ENCODE measurements around the gene HTRA3. TPM values are rescaled to one million over a fixed set of nuclear protein-coding genes. Genes with fewer than 3 reads are reported as not detected.

Gene HTRA3
- total and polyA plus RNA-seq, 2 of the 4 experiments (the other 2 are of a cell fraction): 1.3 to 9.5 TPM

DNA sequence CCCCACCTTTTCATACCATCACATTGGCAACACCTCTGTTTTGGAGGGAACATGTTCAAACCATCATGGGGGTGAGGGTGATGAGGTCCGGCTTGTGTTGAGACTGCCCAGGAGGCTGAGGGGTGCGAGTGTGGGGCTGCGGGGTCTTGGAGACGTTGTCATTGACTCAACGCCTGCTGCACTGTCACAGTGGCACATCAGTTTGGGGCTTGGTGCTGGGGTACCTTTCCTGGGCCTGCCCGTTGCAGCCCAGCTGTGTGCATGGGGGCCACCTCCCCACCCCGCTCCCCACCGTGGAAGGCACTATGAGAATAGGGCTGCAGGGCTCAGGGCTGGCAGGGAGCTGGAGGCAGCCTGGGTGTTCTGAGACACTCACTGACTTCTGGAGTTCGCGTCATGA, 2.3 kb downstream of the HTRA3 start:
- no peak for TF ChIP-seq CEBPB (IDR thresholded peaks at IDR 0.05; ENCODE audit: low read depth, low read length)
- in situ Hi-C loops (cut with MboI; ENCODE audit: low sequenced_read_pairs): no loop called here
- intact Hi-C loops (cut with micrococcal nuclease): no loop called here

More for the DNA sequence above, 2.3 kb downstream of the HTRA3 start:
- dilution Hi-C loops (cut with HindIII; ENCODE audit: low sequenced_read_pairs, unreplicated experiment): no loop called here
- ATAC-seq (ENCODE audit: low read depth): no peak
- H3K9ac ChIP-seq (ENCODE audit: low read depth, low read length): no peak overlapping the region
- H4K20me1 ChIP-seq (ENCODE audit: insufficient read depth, low read length): peaks cover 7% of the 10 kb centered on the region
- no peak overlapping the region for H3K14ac ChIP-seq (replicated peaks; ENCODE audit: low read depth, low read length)
- no peak overlapping the region for H3K27ac ChIP-seq (ENCODE audit: insufficient read depth, low read length)
- H4K5ac ChIP-seq (ENCODE audit: low read depth, low read length): no peak overlapping the region
- CTCF ChIA-PET: interaction anchor here (0.9 kb wide), 1 partner anchor 131 kb away, joined by 3 read pairs; no protein-coding TSS in a partner anchor
- no peak overlapping the region for H3K4ac ChIP-seq (ENCODE audit: low read depth, low read length)
- no peak overlapping the region for H3K56ac ChIP-seq (ENCODE audit: extremely low read depth, insufficient read depth, low read length)
- no peak overlapping the region for H3K23ac ChIP-seq (ENCODE audit: low read depth, low read length)
- no peak overlapping the region for H2BK120ac ChIP-seq (ENCODE audit: low read depth, low read length)
- DNase-seq: no peak
- POLR2A ChIA-PET (ENCODE audit: unreplicated experiment): no interaction called here
- peaks cover 6% of the 10 kb centered on the region; the same call in 1 of the 2 replicates for H3K9me1 ChIP-seq (ENCODE audit: insufficient read depth, low read length)
- no peak overlapping the region for H2AFZ ChIP-seq (replicated peaks; ENCODE audit: low read length, poor library complexity)
- no peak overlapping the region for H4K8ac ChIP-seq (ENCODE audit: low read depth in 2 of 2, low read length in 2 of 2)
- H3K79me1 ChIP-seq (ENCODE audit: low read depth in 1 of 2, low read length in 2 of 2): peaks cover 4 to 31% of the 10 kb centered on the region in 2 experiments; a peak in 3 of 4 replicates
- H4K91ac ChIP-seq (ENCODE audit: insufficient read depth, low read depth, low read length): no peak overlapping the region
- H3K18ac ChIP-seq (ENCODE audit: low read depth, low read length): no peak overlapping the region
- no peak overlapping the region for H2AK9ac ChIP-seq (replicated peaks; ENCODE audit: low read depth, low read length, poor library complexity)
- no peak overlapping the region for H2BK20ac ChIP-seq (ENCODE audit: low read depth, low read length)
- peaks cover 9% of the 10 kb centered on the region for H3K27me3 ChIP-seq (ENCODE audit: control insufficient read depth, insufficient read depth, low read length)
- no peak overlapping the region for H3K4me2 ChIP-seq (ENCODE audit: low read depth, low read length)
- H2AK5ac ChIP-seq (ENCODE audit: low read depth, low read length): no peak overlapping the region
- peaks cover 25% of the 10 kb centered on the region for H3K4me1 ChIP-seq (ENCODE audit: control insufficient read depth, insufficient read depth, low read length)
- H3K9me3 ChIP-seq (ENCODE audit: control insufficient read depth, insufficient read depth, low read length): no peaks in the 10 kb centered on the region
- no peak overlapping the region for H2BK15ac ChIP-seq (ENCODE audit: low read depth, low read length)
- no peak overlapping the region for H3K4me3 ChIP-seq (ENCODE audit: insufficient read depth, low read depth, low read length)
- 100% methylated on average over 2 of the region's 10 CpGs; no CpG with 5 or more reads in 1 of the 2 experiments for WGBS, 2 experiments (ENCODE audit: extremely low coverage in 2 of 2, insufficient read length in 1 of 2)
- no TSS peak for BruUV-seq (replicated peaks)
- H2BK5ac ChIP-seq (ENCODE audit: low read depth, low read length, poor library complexity, severe bottlenecking): no peak overlapping the region
- no peaks in the 10 kb centered on the region for H3K36me3 ChIP-seq (ENCODE audit: control insufficient read depth, insufficient read depth, low read length)

All from IMR-90 (cell line).